Astrocyte of the spinal cord (primary cell): ENCODE results near the gene COL1A1.

Source experiments
- DNase-seq: peaks from one replicate; pipeline ENCODE4 v3.0.0; 2011; ENCODE audit warnings: low read depth, low spot score
- H3K4me3 ChIP-seq: 2 replicates; pipeline ENCODE4 v1.5.1; 2011; ENCODE audit warnings: low read depth, mild to moderate bottlenecking, low read length, moderate library complexity
- in situ Hi-C: cut with HindIII; loops from 2 replicates; pipeline ENCODE4 v1.10.0; 2017; ENCODE audit warnings: low sequenced_read_pairs
- TF ChIP-seq, protein P1 (sequence below): IDR thresholded peaks from 2 replicates; pipeline ENCODE4 v1.5.1; 2012; ENCODE audit warnings: low read depth, mild to moderate bottlenecking, low read length, inconsistent platforms

Gene COL1A1

DNA sequence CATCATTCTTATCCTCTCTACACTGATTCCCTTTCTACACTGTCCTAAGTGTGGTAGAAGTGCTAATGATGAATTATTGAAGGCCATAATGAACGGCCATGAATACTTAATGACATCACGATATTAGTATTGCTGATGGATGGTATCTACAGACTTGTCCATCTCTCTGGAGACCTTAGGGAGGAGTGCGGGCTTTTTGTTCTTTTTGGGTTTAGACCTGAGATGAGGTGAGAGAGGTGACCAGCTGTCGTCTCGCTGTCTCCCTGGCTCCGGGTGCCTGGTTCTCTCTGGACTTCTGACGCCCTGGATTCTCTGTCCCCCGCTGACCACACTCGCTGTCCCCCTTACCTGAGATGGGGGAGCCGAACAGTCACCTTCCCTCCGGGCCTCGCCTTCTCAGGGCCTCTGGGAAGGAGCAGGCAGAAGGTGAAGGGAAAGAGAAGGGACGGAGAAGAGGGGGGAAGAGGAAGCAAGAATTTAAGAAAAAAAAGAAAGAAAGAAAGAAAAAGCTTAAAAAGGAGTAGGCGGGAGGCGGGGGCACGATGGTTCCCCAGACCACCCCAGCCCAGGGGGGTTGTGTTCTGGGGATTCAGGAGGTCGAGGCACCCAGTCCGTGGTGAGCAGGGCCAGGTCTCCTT is 18.5 kb downstream of the COL1A1 start:
- TF ChIP-seq, protein P1, sequence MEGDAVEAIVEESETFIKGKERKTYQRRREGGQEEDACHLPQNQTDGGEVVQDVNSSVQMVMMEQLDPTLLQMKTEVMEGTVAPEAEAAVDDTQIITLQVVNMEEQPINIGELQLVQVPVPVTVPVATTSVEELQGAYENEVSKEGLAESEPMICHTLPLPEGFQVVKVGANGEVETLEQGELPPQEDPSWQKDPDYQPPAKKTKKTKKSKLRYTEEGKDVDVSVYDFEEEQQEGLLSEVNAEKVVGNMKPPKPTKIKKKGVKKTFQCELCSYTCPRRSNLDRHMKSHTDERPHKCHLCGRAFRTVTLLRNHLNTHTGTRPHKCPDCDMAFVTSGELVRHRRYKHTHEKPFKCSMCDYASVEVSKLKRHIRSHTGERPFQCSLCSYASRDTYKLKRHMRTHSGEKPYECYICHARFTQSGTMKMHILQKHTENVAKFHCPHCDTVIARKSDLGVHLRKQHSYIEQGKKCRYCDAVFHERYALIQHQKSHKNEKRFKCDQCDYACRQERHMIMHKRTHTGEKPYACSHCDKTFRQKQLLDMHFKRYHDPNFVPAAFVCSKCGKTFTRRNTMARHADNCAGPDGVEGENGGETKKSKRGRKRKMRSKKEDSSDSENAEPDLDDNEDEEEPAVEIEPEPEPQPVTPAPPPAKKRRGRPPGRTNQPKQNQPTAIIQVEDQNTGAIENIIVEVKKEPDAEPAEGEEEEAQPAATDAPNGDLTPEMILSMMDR, result no peak
- in situ Hi-C loops, result no loop called here
- no peak overlapping the region for H3K4me3 ChIP-seq
- peak; percentile 56 for DNase-seq

DNA sequence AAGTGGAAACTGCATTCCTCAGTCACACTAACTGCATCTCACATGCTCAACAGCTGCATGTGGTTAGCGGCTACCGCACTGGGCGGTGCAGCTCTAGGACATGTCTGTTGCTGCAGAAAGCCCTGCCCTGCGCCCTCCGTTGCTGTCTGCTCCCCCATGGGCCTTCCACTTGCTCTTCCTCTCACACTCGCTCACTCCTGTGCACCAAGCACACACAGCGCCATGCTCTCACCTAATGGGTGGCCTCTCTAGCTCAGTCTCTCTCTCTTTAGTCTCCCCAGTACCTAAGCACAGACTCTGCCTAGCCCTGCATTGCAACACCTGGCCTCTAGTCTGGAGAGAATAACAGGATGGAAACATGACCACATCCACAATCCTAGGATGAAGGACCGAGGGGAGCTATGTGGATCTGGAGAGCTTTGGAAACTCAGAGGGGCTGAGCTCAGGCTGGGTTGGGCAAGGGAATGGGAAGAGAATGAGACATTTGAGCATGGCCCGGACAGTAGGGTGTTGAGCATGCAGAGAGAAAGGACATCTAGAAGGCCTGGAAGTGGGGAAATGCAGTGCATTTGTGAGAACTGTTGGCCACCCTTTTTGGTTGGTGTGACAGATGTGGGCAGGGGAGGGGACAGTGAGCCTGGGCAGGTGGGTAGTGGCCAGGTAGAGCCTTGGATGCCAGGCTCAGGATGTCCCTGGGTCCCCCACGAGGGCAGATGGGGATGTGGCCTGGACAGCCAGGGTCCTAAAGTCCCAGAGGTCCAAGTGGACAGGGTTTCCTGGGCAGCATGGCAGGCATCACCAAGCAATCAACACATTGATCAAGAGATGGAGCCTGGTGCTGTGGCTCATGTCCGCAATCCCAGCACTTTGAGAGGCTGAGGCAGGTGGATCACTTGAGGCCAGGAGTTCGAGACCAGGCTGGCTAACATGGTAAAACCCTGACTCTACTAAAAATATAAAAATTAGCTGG is 19.6 kb downstream of the COL1A1 start:
- H3K4me3 ChIP-seq, result no peak overlapping the region
- in situ Hi-C loops, result no loop called here
- peak; percentile 64 for DNase-seq
- TF ChIP-seq, protein P1, result peak; percentile 6

DNA sequence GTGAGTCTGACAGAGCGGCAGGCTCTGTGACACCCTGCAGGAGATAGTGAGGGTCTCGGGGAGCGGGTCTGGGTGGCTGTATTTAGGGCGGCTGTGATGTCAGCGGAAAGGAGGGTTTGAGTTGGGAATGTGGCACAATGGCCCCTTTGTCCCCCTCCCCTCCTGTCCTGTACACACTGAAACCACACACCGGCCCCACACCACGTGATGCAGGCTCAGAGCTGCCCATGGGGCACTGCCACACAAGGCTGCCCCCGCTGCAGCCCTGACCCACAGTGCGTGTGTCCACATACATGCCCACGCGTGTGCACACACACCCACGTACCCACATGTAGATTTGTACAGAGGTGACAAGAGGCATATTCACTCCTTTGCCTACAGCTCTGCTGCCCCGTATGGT is 20.3 kb downstream of the COL1A1 start:
- in situ Hi-C loops, result no loop called here
- no peak overlapping the region for H3K4me3 ChIP-seq
- TF ChIP-seq, protein P1, result no peak
- peak; percentile 13 for DNase-seq

DNA sequence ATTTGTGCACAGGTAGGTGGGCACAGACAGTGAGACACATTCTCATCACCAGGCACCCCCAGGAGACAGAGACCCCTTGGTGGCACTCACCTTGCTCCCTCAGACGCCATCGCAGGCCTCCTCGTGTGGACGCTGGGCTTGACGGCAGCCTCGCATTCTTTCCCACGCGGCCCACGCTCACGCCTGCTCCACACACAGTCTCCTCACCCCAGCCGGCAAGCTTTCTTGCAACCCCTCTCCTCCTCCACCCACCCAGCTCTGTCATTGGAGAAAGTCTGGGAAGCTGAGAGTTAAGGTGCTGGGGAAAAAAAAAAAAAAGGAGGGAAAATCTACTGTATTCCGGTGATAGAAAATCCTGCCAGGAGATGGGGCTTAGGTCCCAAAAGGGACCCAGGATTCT is 20.8 kb downstream of the COL1A1 start:
- no peak for DNase-seq
- TF ChIP-seq, protein P1, result no peak
- no peak overlapping the region for H3K4me3 ChIP-seq
- in situ Hi-C loops, result no loop called here

DNA sequence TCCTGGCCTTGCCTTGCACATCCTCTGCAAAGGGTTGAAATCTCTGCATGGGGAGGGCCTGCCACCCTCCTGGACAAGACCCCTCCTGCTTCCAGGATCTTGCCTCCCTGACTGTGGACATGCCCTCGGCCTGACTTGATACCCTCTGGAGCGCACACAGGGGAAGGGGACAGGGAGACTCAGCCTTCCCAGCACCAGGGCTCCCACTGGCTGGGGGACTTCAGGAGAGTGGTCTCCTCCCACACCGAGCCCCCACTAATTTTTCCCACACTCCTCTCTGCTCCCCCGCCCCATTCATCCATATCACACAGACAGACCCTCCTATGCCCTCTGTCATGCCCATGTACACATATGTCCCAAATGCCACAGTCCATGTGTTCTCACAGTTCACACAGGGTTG is 21.3 kb downstream of the COL1A1 start:
- in situ Hi-C loops, result no loop called here
- TF ChIP-seq, protein P1, result no peak
- no peak for DNase-seq

DNA sequence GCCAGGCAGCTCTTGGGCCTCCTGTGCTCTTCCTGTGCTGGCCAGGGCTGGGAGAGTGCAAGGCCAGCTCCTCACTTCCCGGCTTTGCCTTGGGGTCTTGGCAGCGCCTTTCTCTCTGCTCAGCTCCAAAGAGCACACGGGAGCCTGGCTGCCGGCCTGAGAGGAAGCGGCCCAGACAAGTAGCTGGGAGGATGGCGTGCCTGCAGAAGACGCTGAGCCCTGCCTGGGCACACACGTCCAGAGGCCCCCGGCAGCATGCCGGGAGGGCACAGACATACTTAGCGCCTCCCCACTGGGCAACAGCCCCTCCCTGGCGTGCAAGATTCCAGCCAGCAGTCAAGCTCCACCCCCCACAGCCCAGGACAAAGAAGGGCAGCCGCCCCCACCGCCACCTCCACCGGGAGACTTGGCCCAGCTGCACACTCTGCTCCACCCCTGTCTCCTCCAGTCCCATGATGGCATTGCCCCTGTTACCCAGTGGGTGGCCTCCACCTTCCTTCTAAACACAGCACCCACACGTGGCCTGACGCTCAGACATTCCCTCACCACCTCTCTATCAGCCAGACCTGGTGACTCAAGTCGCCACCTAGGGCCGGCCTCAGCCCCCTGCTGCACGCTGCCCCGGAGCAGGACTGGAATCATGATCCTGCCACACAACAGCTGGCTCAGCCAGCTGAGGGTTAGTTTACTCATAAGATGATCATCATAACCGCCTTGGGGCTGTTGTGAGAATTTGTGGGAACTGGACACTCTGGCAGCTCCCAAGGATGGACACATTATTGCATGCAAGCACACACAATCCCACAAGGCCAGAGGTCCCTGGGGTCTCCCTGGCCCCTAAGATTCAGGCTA is 23.2 kb downstream of the COL1A1 start:
- in situ Hi-C loops, result no loop called here
- TF ChIP-seq, protein P1, result peak; percentile 50

More for the DNA sequence above, 21.3 kb downstream of the COL1A1 start:
- no peak overlapping the region for H3K4me3 ChIP-seq

More for the DNA sequence above, 23.2 kb downstream of the COL1A1 start:
- DNase-seq, result peak; percentile 99
- H3K4me3 ChIP-seq, result no peak overlapping the region
